ENCODE results near the gene IZUMO1.
A peak's percentile ranks its signal among the peaks of the same experiment; 100 is the strongest.

The IZUMO1 gene

DNA sequence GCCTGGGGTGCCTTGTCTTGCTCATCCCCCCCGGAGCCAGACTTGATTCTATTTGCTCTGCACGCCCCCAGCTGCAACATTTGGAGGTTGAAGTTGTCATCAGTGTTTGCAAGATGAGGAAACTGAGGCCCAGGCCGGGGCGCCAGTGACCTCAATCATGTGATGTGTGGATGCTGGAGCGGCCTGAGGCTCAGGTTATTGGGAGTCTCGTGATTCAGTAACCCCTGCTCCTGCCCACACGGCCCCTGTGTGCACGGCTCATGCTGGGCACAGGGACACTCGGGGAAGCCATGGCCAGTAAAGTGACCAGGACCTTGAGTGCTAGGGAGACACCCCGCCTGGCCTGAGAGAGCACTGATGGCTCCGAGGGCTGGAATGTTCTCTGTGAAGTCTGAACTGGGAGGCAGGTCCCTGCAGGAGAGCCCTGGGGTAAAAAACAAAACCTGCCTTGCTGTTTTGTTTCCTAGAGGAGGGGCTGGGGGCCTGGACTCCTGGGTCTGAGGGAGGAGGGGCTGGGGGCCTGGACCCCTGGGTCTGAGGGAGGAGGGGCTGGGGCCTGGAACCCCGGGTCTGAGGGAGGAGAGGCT lies 10.5 kb upstream of the IZUMO1 start:
- DNase-seq (ENCODE audit: low read depth): no peak

GRCh38 chr19:48756686-48757085 lies 10.0 kb upstream of the IZUMO1 start:
- DNase-seq (ENCODE audit: low read depth): no peak

- DNase-seq (ENCODE audit: low read depth): no peak
These were observed 9.5 kb upstream of the IZUMO1 start for GRCh38 chr19:48756212-48756611.

- DNase-seq (ENCODE audit: low read depth): no peak
These were observed 9.1 kb upstream of the IZUMO1 start for GRCh38 chr19:48755787-48756186.

GRCh38 chr19:48755084-48755641 lies 8.5 kb upstream of the IZUMO1 start, which contains the start of gene FGF21:
Gene FGF21, plus strand, starts transcription at chr19:48755524. Its CDS starts 713 bp downstream, at chr19:48756237.
- no peak for DNase-seq (ENCODE audit: low read depth)

DNA sequence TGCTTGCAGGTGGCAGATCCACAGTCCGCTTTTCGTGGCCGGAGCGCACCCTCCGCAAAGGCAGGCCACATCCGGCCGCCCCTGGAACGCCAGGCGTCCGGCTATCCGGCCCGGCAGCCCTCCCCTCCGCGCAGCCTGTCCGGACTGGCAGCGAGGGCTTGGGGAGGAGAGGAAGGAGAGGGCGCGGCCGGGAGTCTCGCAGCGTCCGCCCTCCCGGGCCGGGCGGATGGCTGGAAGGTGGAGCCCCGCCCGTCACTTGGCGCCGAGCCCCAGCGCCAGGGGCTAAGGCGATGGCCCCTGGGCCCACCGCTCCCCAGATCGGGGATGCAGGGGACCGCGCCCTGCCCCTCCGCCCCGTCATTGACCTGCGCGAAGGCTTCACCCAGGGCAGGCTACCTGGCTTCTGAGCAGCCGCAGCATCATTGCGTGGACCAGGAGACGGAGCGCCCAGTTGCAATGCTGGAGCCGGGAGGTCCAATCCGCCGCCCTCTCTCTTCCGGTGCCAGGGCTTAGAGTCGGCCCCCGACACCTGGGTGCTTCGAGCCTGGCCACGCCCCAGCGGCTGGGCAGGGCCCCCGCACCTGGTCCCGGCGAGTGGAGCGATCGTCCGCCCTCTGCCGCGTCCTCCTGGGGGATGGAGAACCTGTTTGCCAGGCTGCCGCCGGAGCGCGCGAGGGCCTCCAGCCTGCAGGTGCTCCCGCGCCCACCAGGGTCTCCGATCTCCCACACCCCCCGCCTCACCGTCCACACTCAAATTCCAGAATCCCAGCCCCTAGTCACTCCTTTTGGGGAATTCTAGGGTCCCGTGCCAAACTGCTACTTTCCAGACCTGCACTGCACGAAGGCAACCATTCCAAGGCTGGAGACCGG lies 6.0 kb upstream of the IZUMO1 start, which contains the start of gene FUT1:
Gene FUT1, minus strand, starts transcription at position 146 of the 870 bp plus-strand sequence. CDS start 1,360 bp downstream, outside the sequence.
- no peak for DNase-seq (ENCODE audit: low read depth)

GRCh38 chr19:48751845-48752495 lies 5.3 kb upstream of the IZUMO1 start:
- DNase-seq (ENCODE audit: low read depth): no peak

DNA sequence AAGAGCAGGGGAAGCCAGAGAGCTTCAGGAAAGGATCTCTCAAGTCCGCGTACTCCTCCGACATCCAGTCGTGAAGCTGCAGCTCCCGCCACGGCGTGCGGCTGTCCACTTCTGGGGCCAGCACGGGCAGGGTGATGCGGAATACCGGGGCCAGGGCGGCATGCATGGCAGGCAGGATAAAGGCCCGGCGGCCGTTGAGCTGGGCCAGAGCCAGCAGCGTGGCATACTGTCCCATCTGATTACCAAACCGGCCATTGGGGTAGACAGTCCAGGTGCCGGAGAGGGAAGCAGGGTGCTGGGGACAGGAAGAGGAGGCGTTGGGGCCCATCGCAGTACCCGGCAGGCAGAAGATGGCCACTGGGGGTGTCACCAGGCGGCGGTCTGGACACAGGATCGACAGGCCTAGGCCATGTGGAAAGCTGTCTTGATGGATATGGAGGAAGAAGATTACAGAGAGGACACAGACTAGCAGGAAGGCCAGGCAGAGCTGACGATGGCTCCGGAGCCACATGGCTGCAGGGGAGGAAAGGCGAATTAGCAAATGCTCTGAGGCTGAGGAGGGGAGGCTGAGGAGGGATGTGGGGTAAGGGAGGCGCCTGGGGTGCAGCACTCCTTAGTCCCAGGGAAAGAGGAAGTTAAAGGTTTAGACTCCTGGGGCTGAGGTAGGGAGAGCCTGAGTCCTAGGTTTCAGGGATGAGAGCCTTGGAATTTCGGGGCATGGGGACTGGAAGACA lies 4.2 kb upstream of the IZUMO1 start:
- no peak for DNase-seq (ENCODE audit: low read depth)

DNA sequence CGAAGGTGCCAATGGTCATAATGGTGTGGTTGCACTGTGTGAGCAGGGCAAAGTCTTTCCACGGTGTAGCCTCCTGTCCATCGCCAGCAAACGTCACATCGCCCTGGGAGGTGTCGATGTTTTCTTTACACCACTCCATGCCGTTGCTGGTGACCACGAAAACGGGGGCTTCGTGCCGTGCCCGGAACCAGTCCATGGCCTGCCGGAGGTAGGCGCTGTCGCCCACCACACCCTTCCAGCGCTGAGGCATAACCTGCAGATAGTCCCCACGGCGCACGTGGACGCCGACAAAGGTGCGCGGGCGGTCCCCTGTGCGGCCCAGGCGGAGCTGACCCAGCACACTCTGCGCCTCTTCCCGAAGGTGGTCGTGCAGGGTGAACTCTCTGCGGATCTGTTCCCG lies 3.6 kb upstream of the IZUMO1 start:
- no peak for DNase-seq (ENCODE audit: low read depth)

GRCh38 chr19:48749571-48750198 lies 3.0 kb upstream of the IZUMO1 start:
- DNase-seq (ENCODE audit: low read depth): no peak

DNA sequence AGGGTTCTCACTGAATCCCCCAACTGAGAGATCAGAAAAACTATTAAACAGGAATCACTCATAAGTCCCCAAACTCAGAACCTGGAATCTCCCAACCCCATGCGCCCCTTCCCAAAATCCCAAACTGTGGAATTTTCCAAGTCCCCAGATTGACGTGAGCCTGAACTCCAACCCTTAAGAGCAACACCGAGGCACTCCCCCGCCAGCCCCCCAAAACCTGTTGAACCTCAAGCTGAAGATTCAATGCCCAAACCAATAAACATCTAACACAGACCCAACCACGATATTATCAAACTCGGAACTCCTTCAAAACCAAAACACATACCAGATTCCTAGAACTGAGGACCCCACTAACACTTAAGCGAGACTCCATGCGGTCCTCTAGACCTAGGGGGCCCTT lies 599 bp downstream of the IZUMO1 start:
- no peak for DNase-seq (ENCODE audit: low read depth)

DNA sequence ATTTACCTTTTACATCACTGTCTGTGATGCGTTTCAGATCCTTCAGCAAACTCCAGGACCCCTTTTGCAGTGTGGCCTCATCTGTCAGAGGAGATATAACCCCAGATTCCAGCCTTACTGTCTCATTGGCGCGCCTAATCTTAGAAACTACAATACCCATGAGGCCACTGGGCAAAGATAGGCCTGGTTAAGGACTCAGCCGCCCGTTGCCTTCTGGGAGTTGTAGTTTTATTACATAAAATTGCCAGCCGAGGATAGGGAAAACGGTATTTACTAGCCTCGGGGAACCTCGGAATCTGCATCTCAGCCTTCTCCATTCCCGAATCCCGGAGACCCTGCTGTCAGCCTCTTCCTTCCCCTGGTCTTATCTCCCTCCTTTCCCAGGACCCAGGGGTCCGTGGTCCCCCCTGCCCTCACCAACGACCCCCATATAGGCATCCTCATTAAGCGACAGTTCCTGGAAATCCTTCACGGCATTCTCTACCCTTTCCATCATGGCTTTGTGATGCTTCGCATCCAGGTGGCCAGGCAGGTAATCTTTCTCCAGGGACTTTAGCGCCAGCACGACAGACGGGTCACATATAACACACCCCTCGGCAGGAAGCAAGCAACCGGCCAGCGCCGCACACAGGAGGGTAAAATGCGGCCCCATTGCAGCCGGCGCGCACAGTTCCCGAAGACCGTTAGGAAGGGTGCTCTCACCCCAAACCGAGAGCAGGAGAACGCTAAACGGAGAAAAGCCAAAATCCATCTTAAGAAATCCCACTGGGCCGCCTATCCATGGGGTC lies 1.3 kb downstream of the IZUMO1 start:
- no peak for DNase-seq (ENCODE audit: low read depth)

GRCh38 chr19:48742096-48742495 lies 4.6 kb downstream of the IZUMO1 start:
- no peak for DNase-seq (ENCODE audit: low read depth)

GRCh38 chr19:48741129-48741999 lies 5.3 kb downstream of the IZUMO1 start:
- no peak for DNase-seq (ENCODE audit: low read depth)

- DNase-seq (ENCODE audit: low read depth): no peak
These were observed 6.3 kb downstream of the IZUMO1 start, which contains the start of gene RASIP1 for GRCh38 chr19:48740164-48740972. Gene RASIP1, minus strand, starts transcription at chr19:48740610. Its CDS starts 328 bp downstream, at chr19:48740282.

DNA sequence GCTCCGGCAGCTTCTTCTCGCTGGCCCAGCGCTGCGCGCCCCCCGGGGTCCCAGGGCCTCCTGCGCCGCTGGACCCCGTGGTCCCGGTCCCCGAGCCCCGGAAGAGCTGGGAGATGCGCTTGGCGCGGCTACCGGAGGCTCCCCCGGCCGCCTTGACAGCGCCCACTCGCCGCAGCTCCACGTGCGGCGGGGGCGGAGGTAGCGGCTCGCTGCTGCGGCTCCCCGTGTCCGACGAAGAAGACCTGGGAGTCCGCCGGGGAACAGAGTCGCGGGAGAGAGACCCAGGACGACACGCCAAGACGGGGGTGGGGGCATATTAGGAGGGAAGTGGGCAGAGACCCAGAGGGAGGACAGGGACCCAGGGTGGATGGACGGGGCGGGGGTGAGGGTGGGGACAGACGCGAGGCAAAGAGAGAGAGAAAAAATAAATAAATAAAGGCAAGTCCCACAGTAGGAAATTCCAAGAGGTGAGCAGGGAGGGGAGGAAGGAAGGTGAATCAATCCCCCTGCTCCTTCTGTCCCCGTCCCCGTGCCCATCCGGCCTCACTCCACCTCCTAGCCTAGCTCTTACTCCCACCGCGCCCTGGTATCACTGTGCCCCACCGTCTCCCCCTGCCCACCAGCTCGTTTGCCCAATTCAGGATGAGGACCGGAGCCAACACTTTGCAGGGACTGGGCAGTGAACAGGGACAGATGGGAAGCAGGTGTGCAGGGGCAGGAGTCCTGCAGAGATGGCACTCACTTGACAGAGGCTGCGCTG lies 7.1 kb downstream of the IZUMO1 start:
- DNase-seq (ENCODE audit: low read depth): no peak

- DNase-seq (ENCODE audit: low read depth): peak; percentile 84
These were observed 7.9 kb downstream of the IZUMO1 start for GRCh38 chr19:48738557-48739403.

All from stimulated activated CD8-positive, alpha-beta memory T cell treated with anti-CD3 and anti-CD28 coated beads, Interleukin-12 subunit alpha, Interleukin-12 subunit beta, amount 100 ng/mL, for 1 hour (primary cell).